Activated B cell treated with CpG ODN at 0.5 μM for 24 hours (primary cell): ENCODE data around the gene ABCB9. TPM values are rescaled to one million over a fixed set of nuclear protein-coding genes. Genes with fewer than 3 reads are reported as not detected.

Experiments
- ATAC-seq: fragments of 200-7000 bp; cut with Tn5 transposase; one replicate; pipeline ENCODE4 v1.10.0; 2021; ENCODE audit warnings: low read depth, mild to moderate bottlenecking, moderate library complexity
- CTCF ChIA-PET: fragments of 350-600 bp; sonication (Branson Sonifier 250); formaldehyde crosslinking; loops from one replicate; lab custom pipeline; 2021; ENCODE audit warnings: antibody characterized with exemption; lab: Charles Lee
- POLR2A ChIA-PET: fragments of 350-600 bp; sonication (Branson Sonifier 250); formaldehyde crosslinking; loops from one replicate; lab custom pipeline; 2021; ENCODE audit warnings: antibody characterized with exemption; lab: Charles Lee
- DNase-seq: peaks from one replicate; pipeline ENCODE4 v3.0.0; 2022
- H3K27ac Mint-ChIP-seq: one replicate; pipeline ENCODE4 v1.8.0; 2020; ENCODE audit warnings: mixed read lengths
- H3K27me3 Mint-ChIP-seq: one replicate; pipeline ENCODE4 v1.8.0; 2021; ENCODE audit warnings: mixed read lengths
- H3K36me3 Mint-ChIP-seq: one replicate; pipeline ENCODE4 v1.8.0; 2021; ENCODE audit warnings: low read depth, mixed read lengths
- H3K4me1 Mint-ChIP-seq: one replicate; pipeline ENCODE4 v1.8.0; 2021; ENCODE audit warnings: mixed read lengths
- H3K4me3 Mint-ChIP-seq: one replicate; pipeline ENCODE4 v1.8.0; 2020; ENCODE audit warnings: mild to moderate bottlenecking, mixed read lengths
- H3K9me3 Mint-ChIP-seq: one replicate; pipeline ENCODE4 v1.8.0; 2020; ENCODE audit warnings: mixed read lengths
- intact Hi-C: fragments of 100-400 bp; cut with micrococcal nuclease; formaldehyde crosslinking; loops from one replicate; pipeline ENCODE4 v1.15.1; 2024
- total RNA-seq: library from RNA; stranded (reverse); gene quantifications from 2 replicates; pipeline ENCODE4 v1.2.3, GENCODE V29; 2022
- TF ChIP-seq, protein P1 (sequence below): fragments of 200-600 bp; IDR thresholded peaks from one replicate; pipeline ENCODE4 v1.8.0; 2022; ENCODE audit warnings: antibody characterized with exemption, mild to moderate bottlenecking

The ABCB9 gene
- total RNA-seq, 1 donor from 2014 or later, result 4.6 TPM

DNA sequence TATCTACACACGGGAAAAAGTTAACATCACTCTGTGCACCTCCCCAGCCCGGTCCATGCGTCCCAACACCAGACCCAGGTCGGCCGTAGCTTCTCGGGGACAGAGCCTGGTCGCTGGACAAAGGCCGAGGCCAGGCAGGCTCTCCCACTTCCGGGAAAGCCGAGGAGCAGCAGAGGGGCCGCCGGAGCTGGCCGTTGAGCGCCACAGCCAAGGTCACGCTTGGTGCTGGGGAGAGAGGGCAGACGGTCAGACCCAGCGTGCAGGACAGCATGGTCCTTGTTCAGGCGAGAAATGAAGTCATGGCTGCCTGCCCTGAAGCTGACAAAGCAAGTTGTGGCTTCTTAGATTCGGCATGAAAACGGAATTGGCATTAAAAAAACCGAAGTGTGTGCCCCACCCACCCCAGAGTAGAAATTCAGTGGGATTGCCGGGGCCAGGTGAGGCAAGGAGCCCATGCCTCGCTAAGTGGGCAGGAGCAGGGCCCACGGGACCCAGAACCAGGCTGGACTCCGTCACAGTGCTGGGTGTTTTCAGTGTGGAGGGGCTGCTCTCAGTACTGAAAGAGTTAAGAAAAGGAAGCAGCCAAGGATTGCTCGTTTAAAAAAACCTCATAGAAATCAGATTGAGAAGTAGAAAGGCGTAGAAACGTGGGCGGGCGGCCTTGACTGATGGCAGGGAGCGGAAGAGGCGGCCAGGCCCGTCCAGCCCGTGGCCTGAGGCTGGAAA lies 18.5 kb upstream of the ABCB9 start:
- Mint-ChIP-seq H3K27ac (peak overlapping the region; percentile 50), H3K9me3 (no peaks in the 10 kb centered on the region), H3K27me3 (no peaks in the 10 kb centered on the region), H3K4me3 (no peak overlapping the region), H3K4me1 (peaks cover 35% of the 10 kb centered on the region), H3K36me3 (peaks cover 29% of the 10 kb centered on the region)
- no peak for ATAC-seq
- ChIA-PET CTCF (no interaction called here), POLR2A (interaction anchor here (0.5 to 1.0 kb wide), 3 partner anchors 12 to 248 kb away, joined by 3 to 6 read pairs (median 4); partner anchors contain the start of genes ABCB9 and MPHOSPH9)
- TF ChIP-seq, protein P1, sequence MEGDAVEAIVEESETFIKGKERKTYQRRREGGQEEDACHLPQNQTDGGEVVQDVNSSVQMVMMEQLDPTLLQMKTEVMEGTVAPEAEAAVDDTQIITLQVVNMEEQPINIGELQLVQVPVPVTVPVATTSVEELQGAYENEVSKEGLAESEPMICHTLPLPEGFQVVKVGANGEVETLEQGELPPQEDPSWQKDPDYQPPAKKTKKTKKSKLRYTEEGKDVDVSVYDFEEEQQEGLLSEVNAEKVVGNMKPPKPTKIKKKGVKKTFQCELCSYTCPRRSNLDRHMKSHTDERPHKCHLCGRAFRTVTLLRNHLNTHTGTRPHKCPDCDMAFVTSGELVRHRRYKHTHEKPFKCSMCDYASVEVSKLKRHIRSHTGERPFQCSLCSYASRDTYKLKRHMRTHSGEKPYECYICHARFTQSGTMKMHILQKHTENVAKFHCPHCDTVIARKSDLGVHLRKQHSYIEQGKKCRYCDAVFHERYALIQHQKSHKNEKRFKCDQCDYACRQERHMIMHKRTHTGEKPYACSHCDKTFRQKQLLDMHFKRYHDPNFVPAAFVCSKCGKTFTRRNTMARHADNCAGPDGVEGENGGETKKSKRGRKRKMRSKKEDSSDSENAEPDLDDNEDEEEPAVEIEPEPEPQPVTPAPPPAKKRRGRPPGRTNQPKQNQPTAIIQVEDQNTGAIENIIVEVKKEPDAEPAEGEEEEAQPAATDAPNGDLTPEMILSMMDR, result no peak
- intact Hi-C loops, result loop anchor here (5.0 kb wide), 1 partner anchor 168 kb away; the partner anchor contains the start of gene PITPNM2
- no peak for DNase-seq

DNA sequence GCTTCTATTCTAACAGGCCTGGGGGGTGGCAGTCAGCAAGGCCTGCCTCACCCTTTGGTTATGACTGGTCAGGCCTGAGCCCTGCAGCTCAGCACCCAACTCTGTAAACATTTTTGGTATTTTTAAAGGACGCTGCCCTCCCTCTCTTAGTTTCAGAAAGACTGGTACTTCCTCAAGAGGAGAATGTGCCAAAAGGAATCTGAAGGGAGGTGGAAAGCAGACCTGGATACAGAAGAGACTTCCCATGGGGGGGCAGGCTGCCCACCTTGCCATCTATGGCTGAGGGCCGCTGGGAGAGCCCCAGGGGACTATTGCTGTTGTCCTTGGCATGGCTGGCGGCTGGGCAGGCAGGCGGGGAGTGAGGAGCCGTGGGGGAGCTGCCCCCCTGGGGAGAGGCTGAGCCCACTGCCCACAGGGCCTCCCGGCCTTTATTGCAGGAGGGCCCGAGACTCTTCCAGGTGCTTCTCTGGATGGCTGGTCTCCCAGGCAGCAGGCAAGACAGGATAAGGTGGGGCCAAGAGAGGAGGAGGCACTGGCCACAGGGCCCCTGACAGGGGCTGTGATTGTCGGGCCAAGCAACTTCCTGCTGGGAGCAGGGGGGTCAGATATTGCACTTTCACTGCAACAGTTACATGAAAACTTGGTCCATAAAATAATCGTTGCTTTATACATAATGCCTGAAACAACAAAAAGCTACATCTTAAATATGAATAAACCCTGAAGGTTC lies 17.7 kb upstream of the ABCB9 start:
- Mint-ChIP-seq H3K27ac (peak overlapping the region; percentile 50), H3K9me3 (no peaks in the 10 kb centered on the region), H3K36me3 (peaks cover 29% of the 10 kb centered on the region), H3K27me3 (no peaks in the 10 kb centered on the region), H3K4me1 (peaks cover 39% of the 10 kb centered on the region), H3K4me3 (no peak overlapping the region)
- CTCF ChIA-PET, result no interaction called here
- TF ChIP-seq, protein P1, result no peak
- POLR2A ChIA-PET, result interaction anchor here (0.5 to 1.0 kb wide), 3 partner anchors 11 to 249 kb away, joined by 3 to 6 read pairs (median 4); partner anchors contain the start of genes ABCB9 and MPHOSPH9
- intact Hi-C loops, result loop anchor here (5.0 kb wide), 1 partner anchor 168 kb away; the partner anchor contains the start of gene PITPNM2
- ATAC-seq (no peak), DNase-seq (no peak)

DNA sequence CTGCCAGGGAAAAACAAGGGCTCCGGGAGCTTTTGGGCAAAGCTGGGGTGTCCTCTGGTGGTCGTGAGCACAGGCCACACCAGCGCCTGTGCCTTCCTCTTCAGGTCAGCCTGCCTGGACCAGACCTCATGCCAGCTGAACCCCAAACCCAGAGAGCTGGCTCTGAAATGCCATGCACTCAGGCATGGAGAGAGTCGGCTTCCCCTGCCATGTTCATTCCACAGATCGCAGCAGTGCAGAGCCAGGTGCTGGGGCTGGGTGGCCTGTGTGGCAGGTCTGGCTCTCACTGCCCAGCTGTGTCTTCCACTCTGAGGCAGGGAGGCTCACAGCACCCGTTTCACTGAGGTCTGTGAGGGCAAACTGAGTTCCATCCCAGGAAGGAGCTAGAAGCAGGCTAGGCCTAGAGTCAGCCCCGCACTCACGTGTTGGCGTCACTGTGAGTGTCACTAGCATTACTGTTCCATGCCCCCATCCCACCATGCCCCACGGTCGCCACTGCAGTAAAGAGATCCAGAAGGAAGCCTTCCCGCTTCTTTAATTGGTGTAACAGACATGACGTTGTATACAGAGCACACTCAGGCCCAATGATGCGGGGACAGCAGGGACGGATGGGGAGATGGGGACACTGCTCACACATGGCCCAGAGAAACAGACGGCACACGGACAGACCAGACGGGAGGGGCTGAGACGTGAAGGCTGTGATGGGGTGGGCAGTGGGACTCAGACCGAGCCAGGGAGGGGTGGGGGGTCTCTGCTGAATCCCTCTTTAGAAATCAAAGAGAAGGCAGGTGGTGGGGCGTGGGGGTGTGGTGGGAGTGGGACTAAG lies 16.9 kb upstream of the ABCB9 start:
- ChIA-PET CTCF (interaction anchor here (0.9 to 1.5 kb wide), 2 partner anchors 60 to 255 kb away, joined by 3 to 5 read pairs; no protein-coding TSS in a partner anchor), POLR2A (interaction anchor here (0.6 to 2.0 kb wide), 3 partner anchors 15 to 250 kb away, joined by 3 to 9 read pairs (median 3); partner anchors contain the start of genes ABCB9, MPHOSPH9 and MTRFR)
- H3K9me3 Mint-ChIP-seq, result no peaks in the 10 kb centered on the region
- DNase-seq, result no peak
- ATAC-seq, result no peak
- TF ChIP-seq, protein P1, result no peak
- H3K36me3 Mint-ChIP-seq, result peaks cover 29% of the 10 kb centered on the region
- H3K27ac Mint-ChIP-seq, result no peak overlapping the region
- intact Hi-C loops, result loop anchor here (5.0 kb wide), 1 partner anchor 169 kb away; the partner anchor contains the start of gene PITPNM2
- no peaks in the 10 kb centered on the region for H3K27me3 Mint-ChIP-seq
- peaks cover 41% of the 10 kb centered on the region for H3K4me1 Mint-ChIP-seq
- H3K4me3 Mint-ChIP-seq, result peak overlapping the region; percentile 3

DNA sequence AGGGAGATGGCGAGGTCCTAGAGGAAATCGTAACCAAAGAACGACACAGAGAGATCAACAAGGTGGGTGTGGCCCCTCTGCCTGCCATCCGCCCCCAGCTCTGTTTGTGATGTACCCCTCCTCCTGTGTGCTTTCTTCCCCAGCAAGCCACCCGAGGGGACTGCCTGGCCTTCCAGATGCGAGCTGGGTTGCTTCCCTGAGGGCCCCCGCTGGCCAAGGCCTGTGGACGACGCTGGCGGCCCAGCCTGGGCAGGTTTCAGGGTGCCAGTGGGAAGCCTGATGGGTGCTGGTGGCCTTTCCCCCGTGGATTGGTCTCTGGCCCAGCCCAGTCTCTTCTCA lies 16.2 kb upstream of the ABCB9 start:
- Mint-ChIP-seq H3K27me3 (no peaks in the 10 kb centered on the region), H3K36me3 (peaks cover 26% of the 10 kb centered on the region), H3K4me1 (peaks cover 43% of the 10 kb centered on the region), H3K27ac (no peak overlapping the region), H3K4me3 (peak overlapping the region; percentile 88), H3K9me3 (no peaks in the 10 kb centered on the region)
- POLR2A ChIA-PET, result interaction anchor here (1.0 to 2.0 kb wide), 3 partner anchors 14 to 256 kb away, joined by 3 to 9 read pairs (median 3); partner anchors contain the start of genes MPHOSPH9 and MTRFR
- intact Hi-C loops, result loop anchor here (5.0 kb wide), 1 partner anchor 170 kb away; the partner anchor contains the start of gene PITPNM2
- DNase-seq (no peak), ATAC-seq (no peak)
- TF ChIP-seq, protein P1, result no peak
- CTCF ChIA-PET, result interaction anchor here (0.9 to 1.5 kb wide), 2 partner anchors 61 to 256 kb away, joined by 3 to 5 read pairs; no protein-coding TSS in a partner anchor
